Esophagus muscularis mucosa (tissue), 3 donors: ENCODE measurements around the gene LTB4R.

Experiments
- EP300 ChIP-seq: sonication (generic); formaldehyde crosslinking; IDR thresholded peaks from one replicate; pipeline ENCODE4 v1.6.1; 2017; ENCODE audit warnings: antibody characterized with exemption
- TF ChIP-seq, protein P1 (sequence below), 3 experiments: fragments of 200-600 bp in 2 of 3; fragments of 450-650 bp in 1 of 3; sonication (generic) in 2 of 3; IDR thresholded peaks; one replicate each; pipeline ENCODE4 v1.5.1; 2017 to 2019; ENCODE audit warnings: antibody characterized with exemption in 3 of 3, mild to moderate bottlenecking in 2 of 3, moderate library complexity in 1 of 3

DNA sequence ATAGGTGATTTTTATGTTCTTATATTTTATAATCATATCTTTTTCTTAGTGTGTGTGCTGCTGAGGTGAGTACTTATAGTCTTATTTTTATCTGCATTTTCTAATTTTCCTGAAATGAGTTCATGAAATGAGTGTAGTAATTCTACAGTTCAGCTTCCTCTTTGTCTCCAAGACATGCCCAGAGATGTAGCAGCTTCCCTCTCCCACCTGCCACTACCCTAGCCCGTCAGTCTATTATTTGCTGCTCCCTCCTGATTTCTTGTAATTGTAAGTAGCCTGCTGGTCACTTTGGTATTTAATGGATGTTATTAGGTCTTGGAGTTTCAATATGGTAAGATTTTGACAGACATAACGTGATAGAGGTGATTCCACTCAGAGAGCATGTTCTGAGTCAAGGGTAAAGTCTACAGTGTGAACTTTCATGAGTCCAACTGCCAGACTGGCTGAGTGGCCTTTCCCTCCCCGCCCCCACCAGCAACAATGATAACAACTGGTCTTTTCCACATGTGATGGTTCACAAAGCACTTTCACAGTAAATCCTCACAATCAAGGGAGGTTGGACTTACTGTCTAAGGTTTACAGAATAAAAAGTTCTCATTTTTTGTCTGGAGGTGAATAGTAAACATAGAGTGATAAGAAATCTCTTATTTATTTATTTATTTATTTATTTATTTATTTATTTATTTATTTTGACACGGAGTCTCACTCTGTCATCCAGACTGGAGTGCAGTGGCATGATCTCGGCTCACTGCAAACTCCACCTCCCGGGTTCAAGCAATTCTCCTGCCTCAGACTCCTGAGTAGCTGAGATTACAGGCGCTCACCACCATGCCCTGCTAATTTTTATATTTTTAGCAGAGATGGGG is 32.7 kb downstream of the LTB4R start:
- TF ChIP-seq, protein P1, sequence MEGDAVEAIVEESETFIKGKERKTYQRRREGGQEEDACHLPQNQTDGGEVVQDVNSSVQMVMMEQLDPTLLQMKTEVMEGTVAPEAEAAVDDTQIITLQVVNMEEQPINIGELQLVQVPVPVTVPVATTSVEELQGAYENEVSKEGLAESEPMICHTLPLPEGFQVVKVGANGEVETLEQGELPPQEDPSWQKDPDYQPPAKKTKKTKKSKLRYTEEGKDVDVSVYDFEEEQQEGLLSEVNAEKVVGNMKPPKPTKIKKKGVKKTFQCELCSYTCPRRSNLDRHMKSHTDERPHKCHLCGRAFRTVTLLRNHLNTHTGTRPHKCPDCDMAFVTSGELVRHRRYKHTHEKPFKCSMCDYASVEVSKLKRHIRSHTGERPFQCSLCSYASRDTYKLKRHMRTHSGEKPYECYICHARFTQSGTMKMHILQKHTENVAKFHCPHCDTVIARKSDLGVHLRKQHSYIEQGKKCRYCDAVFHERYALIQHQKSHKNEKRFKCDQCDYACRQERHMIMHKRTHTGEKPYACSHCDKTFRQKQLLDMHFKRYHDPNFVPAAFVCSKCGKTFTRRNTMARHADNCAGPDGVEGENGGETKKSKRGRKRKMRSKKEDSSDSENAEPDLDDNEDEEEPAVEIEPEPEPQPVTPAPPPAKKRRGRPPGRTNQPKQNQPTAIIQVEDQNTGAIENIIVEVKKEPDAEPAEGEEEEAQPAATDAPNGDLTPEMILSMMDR (IDR thresholded peaks at IDR 0.05): no peak
- no peak for TF ChIP-seq EP300
